GM19395 (cell line): ENCODE data around the gene DVL2.
A peak's percentile ranks its signal among the peaks of the same experiment; 100 is the strongest.
"Not testable (repeated sequence)": the region's sequence is repeated elsewhere in the genome, so short reads cannot be mapped to it uniquely, and the experiment has no call there.

ENCODE experiments used
- ATAC-seq: cut with Tn5 transposase; IDR thresholded peaks from one replicate; pipeline ENCODE4 v1.9.1; 2021; ENCODE audit warnings: mild to moderate bottlenecking, moderate library complexity; ENCODE audit not compliant: unreplicated experiment

DVL2 gene

DNA sequence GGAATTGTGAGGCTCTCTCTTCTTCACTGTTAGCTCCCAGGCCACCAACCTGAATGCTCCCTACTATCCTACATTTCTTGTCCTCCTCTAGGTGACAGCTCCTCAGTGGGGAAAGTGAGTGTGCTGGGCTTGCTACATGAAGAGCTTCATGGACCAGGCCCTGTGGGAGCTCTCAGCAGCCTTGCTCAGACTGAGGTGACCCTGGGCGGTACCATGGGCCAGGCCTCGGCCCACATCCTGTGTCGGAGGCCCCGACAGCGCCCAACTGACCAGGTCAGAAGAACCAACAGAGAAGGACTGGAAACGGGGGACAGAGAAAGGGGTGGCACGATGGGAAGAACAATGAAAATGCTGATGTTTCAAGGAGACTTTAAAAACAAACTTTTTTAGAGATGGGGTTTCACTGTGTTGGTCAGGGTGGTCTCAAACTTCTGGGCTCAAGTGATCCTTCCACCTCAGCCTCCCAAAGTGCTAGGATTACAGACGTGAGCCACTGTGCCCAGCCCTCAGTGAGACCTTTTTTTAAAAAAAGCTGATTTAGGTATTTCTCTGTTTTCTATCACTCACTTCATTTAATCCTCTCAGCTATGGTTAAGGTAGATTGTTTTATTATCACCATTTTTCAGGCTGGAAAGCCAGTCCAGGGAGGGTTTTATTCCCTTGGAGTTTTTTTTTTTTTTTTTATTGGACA lies 22.6 kb upstream of the DVL2 start:
- ATAC-seq: no peak

DNA sequence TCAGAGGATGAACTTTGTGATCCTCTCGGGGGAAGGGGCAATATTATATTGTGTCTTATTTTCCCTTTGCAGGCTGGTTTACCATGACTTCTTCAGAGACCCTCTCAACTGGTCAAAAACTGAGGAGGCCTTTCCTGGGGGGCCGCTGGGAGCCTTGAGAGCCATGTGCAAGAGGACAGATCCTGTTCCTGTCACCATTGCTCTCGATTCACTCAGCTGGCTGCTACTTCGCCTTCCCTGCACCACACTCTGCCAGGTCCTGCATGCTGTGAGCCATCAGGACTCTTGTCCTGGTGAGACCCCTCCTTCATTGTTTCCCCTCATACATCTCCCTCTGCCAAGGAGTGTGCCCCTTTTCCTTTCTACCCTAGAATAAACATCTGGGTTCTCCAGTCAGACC lies 20.2 kb upstream of the DVL2 start:
- ATAC-seq: no peak

DNA sequence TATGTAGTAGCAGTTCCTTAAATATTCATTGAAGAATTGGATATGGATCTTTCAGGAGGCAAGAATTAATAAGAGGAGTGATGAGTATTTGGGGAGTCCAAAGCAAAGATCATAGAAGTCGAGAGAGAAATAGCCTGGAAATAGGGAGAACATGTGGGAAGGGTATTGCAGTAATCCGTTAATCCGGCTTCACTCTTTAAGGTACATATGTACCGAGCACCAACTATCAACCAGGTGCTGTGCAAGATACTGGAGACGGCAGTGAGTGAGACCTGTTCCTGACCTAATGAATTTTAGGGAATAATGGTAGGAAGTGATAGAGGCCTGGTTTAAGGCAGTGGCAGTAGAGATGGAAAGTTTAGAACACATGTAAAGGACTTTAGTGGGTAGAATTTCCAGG lies 18.8 kb upstream of the DVL2 start:
- ATAC-seq: no peak

DNA sequence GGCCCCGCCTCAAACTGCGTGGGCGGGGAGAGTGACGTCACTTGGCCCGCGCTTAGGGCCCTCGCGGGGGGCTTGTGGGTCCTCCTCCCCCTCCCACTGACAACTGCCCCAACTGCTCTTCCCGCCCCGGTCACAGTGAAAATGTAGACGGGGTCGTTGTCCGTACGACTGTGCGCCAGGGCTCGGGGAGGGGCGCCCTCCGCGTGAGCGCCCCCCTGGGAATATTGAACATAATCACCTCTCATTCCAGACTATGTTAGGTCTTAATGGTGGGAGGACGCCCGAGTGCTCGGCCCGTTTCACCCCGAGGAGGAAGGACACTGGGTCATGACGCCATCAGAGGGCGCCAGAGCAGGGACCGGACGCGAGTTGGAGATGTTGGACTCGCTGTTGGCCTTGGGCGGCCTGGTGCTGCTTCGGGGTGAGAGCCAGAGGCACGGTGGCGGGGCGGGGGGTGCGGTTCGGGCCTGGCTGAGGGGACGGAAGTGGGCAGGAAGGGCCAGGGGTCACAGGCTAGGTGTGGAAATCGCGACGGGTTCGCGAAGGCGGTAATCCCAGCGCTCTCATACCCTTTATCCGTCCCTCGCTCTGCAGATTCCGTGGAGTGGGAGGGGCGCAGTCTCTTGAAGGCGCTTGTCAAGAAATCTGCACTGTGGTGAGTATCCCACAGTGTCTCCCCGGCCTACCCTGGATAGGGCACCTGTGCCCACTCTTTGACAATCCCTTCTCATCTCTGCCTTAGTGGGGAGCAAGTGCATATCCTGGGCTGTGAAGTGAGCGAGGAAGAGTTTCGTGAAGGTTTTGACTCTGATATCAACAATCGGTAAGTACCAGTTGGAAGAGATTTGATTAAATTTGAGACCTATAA lies 18.1 kb upstream of the DVL2 start, which contains the start of gene ELP5:
TSS of gene ELP5 (plus strand) at position 40 of the 868 bp plus-strand sequence. CDS start at position 376, 336 bp downstream.
- peak; percentile 50 for ATAC-seq

DNA sequence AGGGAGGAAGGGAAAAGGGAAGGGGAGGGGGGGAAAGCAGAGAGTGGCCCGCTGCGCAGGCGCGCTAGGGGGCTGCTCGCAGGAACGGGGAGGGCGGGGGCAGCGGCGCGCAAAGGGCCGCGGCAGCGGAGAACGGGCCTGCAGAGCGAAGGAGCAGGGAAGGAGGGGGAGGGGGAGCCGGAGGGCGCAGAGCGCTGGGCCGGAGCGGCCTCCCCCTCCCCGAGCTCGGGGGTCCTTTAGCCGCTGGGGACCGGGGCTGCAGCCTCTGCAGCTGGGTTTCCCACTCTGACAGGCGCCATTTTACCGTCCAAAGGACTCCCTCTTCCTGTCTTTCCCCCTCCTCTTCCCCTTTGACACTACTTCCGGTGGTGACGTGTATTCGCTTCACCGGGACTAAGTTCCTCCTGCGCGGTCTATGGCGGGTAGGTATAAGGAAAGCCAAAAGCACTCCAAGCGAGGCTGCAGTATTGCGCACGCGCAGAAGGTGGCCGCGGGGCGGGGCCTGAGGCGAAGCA lies 17.4 kb upstream of the DVL2 start, which contains the start of gene CTDNEP1:
TSS of gene CTDNEP1 (minus strand) at position 74 of the 515 bp plus-strand sequence. CDS start 438 bp downstream, outside the sequence.
- peak; percentile 90 for ATAC-seq

DNA sequence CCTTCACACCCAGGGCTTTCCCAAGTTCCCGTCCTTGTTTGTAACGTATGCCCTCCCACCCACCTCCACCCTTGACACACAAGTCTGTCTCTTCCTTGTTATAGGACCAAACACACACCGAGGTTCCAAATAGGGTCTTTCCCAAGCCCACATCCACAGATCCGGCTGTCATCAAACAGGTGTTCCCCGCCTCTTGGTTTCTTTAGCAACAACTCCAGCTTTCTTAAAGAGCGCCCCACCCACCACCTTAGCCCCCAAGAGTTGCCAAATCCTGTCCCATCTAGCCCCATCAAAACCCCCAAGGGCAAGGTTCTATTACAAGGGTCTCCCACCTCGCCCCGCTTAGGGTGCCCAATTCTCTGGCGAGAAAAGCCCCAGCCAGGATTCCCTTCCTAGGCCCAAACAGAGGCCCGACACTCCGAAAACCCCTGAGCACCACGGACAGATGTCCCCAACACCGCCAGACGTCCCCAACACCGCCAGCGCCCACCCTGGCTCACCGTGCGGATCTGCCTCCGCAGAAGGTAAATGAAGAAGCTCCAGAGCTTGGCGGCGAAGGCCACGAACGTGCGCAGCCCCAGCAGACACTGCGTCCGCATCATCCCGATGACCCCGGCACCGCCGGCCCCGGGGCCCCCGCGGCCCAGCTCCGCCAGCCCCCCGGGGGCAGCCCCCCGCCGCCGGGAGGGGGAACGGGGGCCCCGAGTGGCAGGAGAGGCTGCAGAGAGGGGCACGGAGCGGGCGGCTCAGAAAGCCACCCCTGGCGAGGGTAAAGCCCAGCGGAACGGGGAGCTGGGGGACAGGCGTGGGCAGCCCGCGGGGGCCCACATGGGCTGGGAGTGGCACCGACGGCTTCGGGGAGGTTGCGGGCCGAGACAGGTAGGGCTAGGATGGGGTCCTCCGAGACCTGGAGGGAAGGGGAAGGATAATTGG lies 16.6 kb upstream of the DVL2 start:
- no peak for ATAC-seq

DNA sequence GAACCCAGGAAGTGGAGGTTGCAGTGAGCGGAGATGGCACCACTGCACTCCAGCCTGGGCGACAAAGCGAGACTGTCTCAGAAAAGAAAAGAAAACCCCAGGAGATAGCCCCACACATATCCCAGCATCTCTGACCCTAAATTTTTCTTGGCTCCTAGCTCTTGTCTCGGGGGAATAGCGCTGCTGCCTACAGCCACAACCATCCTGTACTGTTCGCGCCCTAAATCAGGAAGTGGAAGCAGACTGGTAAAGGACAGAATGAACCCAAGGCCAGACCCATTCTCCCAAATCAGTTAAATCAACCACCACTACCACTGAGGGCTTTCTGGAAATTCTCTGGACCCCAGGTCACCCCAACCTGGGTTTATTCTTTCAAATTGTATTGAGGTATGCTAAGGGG lies 15.5 kb upstream of the DVL2 start:
- ATAC-seq: no peak

DNA sequence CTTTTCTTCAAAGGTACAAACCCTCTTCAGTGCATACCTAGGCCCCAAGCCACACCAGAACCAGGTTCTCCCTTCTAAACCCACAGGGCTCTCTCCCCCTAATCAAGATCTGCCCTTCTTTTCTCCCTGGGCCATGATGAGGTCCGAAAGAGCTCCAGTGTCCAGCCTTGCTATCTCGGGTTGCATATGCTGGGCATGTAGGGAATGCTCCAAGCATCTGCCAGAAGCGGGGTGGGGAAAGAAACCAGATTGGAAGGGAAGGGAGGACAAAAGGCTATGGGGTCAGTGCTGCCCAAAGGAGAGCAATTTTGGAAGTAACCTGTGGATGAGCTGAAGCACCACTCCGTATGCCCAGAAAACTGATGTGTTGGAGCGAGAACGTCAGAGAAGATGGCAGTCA lies 14.9 kb upstream of the DVL2 start:
- ATAC-seq: no peak

DNA sequence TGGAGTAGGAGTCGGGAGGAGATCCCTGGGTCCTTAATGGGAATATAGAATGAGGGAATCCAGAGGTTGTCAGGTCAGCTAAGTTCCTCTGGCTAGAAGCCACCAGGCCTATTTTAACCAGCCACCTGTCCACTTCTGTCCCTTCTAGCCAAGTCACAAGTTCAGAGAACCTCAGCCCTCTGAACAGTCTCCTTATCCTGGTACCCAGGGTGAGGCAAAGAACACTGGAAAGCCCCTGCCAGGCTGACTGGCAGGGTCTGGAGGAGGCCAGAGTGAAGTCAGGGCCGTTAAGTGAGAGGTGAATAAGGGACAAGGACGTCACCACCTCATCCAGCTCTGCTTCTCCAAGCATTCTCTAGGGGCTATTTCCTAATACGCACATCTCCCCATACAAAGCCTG lies 14.5 kb upstream of the DVL2 start:
- ATAC-seq: no peak

DNA sequence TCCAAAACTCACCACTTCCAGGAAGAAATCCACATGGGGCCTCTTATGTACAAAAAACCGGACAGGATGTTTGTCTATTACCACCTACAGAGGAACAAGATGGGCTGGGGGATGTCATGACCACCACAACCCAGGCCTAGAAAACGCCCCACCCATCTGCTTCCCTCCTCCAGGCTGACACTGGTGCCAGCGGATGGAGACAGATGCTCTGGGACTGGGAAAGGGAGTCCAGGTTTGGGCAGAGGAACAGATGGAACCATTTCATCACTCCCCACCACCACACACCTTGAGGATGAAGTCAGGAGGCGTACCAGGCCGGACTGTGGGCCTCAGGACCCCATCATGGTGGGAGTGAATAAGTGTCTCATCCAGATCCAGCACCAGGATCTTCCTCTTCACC lies 12.5 kb upstream of the DVL2 start:
- no peak for ATAC-seq

DNA sequence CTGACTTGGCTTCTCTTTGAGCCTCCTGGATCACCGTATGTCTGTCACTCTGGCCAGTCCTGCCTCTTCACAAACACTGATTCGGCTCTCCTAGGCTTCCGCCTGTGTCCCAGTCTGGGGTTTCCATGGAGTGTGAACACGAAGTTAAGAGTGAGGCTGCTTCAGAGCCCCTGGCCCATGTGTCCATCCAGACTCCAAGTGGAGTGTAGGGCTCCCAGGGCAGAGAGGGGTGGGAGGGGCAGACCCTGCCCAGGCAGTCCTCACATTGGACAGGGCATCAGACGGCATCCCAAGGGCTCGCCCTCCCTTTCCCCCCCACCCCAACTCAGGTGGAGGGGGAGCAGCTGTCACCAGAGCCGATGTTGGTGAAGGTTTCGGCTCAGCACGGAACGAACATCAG lies 9.5 kb upstream of the DVL2 start:
- ATAC-seq: not testable (repeated sequence)

DNA sequence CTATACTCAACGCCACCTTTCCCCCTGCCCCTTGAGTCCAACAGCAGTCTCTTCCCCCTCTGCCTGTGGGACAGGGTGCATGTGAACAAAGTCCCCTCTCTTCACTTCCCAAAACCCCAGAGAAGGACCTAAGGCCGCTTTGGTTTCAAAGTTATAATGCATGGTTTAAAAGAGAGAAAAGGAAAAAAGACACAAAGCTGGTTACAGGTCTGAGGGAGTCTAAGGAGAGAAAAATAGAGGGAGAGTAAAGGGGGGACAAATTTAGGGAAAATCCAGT lies 9.1 kb upstream of the DVL2 start:
- ATAC-seq: no peak

DNA sequence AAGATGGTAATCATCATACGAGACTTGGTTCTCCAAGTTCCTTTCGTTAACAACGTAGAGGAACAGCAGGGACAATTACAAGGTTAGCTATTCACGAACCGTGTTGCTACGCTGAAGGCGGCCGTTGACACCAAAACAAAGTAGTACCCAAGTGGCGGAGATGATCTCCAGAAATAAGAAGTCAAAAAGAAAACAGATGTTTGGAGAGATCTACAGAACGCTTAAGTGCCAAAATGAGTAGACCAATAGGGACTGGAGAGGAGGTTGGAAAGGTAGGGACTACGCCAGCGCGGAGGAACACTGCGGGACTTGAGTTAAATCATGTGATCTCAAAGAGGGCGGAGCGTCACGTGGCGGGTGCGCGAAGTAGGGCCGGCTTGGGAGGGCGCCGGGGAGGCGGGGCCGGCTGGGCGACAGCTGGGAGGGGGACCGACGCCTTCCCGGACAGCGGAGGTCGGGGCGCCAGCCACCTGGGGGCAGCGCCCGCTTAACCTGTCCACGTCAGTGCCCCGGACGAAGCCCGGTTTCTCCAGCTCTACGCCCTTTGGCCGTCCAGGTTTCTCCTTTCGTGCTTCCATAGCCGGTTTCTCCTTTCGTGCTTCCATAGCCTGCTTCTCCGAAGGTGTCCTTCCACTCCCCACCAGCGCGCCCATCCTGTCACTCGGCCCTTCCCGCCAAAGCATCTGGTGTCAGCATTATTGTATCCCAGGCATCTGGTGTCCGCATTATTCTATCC lies 8.6 kb upstream of the DVL2 start:
- peak; percentile 44 for ATAC-seq

DNA sequence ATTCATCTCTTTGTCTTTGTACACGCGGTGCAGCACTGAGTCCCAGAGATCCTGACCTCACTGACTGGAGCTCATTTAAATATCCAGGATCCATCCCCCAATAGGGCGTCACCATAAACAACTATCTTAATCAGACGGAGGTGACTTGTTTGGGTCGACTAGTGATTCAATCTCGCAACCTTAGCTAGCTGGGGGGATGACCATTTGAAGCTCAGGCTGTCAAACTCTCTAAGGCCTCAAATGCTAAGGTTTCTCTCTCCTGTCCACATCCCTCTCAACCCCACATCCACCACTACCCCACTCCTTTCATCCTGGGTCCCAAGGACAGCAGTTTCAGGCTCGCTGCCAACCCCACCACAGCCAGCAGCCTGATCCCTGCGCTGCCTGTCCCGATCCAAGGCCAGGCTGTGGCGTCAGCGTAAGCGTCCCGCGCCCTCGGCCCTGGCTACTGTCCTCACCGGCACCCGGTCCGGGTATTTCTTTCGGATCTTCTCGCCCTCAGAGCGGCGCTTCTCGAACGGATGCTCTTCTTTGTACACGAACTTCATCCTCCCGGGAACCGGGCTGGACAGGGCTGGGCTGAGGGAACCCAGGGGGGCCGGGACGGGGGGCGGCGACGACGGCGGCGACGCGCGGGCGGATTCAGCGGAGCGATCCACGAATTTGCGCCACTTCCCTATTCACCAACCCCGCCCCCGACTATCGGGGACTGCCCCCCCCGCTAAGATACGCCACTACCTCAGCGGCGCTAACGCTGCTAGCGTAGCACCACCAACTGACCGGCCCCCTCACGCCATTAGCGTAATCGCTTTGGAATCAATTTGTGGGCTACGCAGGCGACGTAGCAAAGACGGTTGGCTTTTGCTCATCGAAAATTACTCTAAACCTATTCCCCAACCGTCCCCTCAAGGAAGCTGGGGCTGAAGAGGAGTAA lies 7.7 kb upstream of the DVL2 start, which contains the start of gene GABARAP:
TSS of gene GABARAP (minus strand) at position 667 of the 934 bp plus-strand sequence. CDS start at position 548, 119 bp downstream.
- ATAC-seq: peak; percentile 37

DNA sequence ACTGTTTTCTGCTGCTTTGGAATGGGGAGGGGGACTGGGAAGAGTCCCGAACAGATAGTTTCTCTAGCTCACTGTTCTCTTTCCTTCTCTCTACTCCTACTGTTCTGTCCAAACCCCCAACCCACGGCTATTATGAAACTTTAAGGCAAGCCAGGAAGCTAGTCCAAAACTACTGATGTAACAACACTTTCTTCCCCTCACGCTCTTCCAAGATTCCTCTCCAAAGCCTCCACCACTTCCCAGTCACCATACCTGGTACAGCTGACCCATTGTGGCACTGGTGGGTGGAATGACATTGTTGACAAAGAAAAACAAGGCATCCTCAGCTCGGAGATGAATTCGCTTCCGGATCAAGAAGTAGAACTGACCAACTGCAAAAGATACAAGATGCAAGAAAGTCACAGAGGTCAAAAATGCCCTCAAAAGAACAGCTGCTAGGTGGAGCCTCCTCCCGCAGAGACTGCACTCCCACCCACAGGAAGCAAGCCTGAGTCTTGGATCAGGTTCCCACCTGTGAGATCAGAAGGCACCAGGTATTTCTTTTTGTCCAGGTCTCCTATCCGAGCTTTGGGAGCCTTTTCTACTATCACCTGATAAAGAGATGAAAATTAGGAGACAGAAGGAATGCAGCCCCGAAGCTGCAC lies 6.9 kb upstream of the DVL2 start:
- ATAC-seq: no peak

DNA sequence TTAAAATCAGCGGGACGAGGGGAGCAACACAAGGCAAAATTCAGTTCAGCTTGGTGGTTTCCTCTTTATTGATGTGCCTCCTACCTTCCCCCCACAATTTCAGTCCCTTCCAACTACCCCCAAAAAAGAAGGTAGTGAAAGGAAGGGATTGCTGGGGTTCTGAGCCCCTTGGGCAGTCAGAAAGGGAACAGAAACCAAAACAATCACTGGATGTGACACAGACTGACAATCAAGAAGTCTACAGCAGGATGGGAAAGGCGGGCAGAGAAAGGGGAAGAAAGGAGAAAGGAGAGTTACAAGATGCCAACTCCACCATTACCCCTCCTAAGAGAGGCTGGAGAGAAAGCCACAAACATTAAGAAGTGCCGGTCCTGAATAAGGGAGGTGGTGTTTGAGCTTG lies 6.1 kb upstream of the DVL2 start:
- ATAC-seq: no peak

DNA sequence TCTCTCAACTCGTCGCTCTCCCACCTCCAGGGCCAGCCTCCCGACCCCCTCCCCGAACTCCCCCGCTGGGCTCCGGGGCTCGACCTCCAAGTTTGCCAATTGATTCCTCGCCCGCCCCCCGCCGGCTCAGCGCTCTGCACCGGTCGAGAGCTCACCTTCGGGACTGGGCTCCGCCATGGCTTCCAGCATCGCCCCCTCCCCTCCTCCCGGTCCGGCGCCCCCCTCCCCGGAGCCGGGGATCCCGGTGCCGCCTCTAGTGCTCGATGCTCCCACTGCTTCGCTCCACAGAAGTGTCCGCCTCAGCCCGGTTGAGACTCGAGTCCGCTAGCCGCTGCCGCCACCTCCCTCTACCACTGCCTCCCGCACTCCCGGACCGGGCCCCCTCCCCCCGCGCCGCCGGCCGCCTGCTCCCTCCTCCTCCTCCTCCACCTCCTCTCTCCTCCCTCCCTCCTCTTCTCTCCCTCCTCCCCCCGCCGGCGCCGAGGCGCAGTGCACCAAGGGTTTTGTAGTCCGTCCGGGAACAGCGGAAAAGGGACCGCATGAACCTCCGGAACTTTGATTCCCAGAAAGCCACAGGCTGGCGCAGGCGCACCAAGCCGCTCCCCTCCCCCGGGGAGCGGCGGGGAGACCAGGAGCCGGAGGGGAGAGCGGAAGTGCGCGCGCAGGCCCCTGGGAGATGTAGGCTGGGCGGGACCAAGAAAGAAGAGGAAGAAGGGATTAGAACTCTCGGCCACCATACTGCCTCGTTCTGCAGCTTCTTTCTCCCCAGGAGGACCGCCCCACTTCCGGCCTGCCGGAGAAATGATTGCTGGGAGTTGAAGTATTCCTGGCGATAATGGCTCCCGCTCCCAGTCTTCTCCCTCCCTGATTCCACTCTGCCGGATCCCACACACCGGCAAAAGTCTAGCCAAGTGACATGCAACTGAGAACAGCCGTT lies 5.0 kb upstream of the DVL2 start, which contains the start of gene PHF23:
TSS of gene PHF23 (minus strand) at position 367 of the 937 bp plus-strand sequence. CDS start at position 189, 178 bp downstream.
- ATAC-seq: peak; percentile 48
